HCT116 (cell line): ENCODE measurements around the gene DENND5A. TPM values are rescaled to one million over a fixed set of nuclear protein-coding genes. Genes with fewer than 3 reads are reported as not detected.

ENCODE experiments used
- ATAC-seq: fragments of 200-7000 bp; cut with Tn5 transposase; 2 replicates; pipeline ENCODE4 v1.9.1; 2020; ENCODE audit warnings: mild to moderate bottlenecking, moderate library complexity
- BruUV-seq: library from RNA; stranded (reverse); fragments of 400-500 nt; replicated peaks from 2 replicates; lab custom pipeline; 2021; lab: Mats Ljungman, UMichigan
- CTCF ChIA-PET: fragments of 300-600 bp; sonication (Branson Sonifier 250); formaldehyde crosslinking; loops from one replicate; lab custom pipeline; 2021; ENCODE audit warnings: antibody characterized with exemption; lab: Charles Lee
- POLR2A ChIA-PET: fragments of 300-600, 350-600 bp; sonication (Branson Sonifier 250); formaldehyde crosslinking; loops from one replicate; lab custom pipeline; 2021; ENCODE audit warnings: antibody characterized with exemption; lab: Charles Lee
- RAD21 ChIA-PET, 2 experiments: fragments of 300-600 bp; sonication (Branson Sonifier 250); formaldehyde crosslinking; loops; one replicate each; lab custom pipeline; 2023; ENCODE audit warnings: low total read pairs in 2 of 2; ENCODE audit not compliant: uncharacterized antibody in 2 of 2, unreplicated experiment in 2 of 2, low non-redundant PET in 1 of 2; lab: Charles Lee
- DNase-seq: peaks from one replicate; pipeline ENCODE4 v3.0.0-alpha.2; 2010; ENCODE audit warnings: low read depth, low spot score
- H2AFZ ChIP-seq: fragments of 200-600 bp; shearing (Covaris generic), sonication (generic); 2 replicates; pipeline ENCODE4 v1.6.1; 2017; ENCODE audit warnings: low read depth, mixed run types, mixed read lengths, antibody characterized with exemption, low read length; ENCODE audit not compliant: poor library complexity, severe bottlenecking
- H3K27ac ChIP-seq: 2 replicates; pipeline ENCODE4 v1.5.1; 2012; ENCODE audit warnings: low read depth, low read length
- H3K27me3 ChIP-seq: fragments of 200-600 bp; sonication (generic); 2 replicates; pipeline ENCODE4 v1.6.1; 2016; ENCODE audit warnings: mixed run types, low read length, mixed read lengths; ENCODE audit not compliant: insufficient read depth
- H3K36me3 ChIP-seq, 2 experiments: fragments of 200-500 bp in 1 of 2; fragments of 200-600 bp in 1 of 2; sonication (Bioruptor generic) in 1 of 2; sonication (generic) in 1 of 2; 2 replicates each; pipeline versions ENCODE4 v1.5.1 to v1.6.1; 2014 to 2016; ENCODE audit warnings: low read length in 2 of 2, inconsistent platforms in 1 of 2, mixed read lengths in 1 of 2, mixed run types in 1 of 2; ENCODE audit not compliant: insufficient read depth in 2 of 2, control insufficient read depth in 1 of 2
- H3K4me1 ChIP-seq, 2 experiments: fragments of 200-600 bp in 1 of 2; sonication (generic) in 1 of 2; 2 replicates each; pipeline versions ENCODE4 v1.5.1 to v1.6.1; 2012 to 2017; ENCODE audit warnings: low read length in 2 of 2, inconsistent platforms in 1 of 2, mild to moderate bottlenecking in 1 of 2, mixed read lengths in 1 of 2, mixed run types in 1 of 2, moderate library complexity in 1 of 2; ENCODE audit not compliant: insufficient read depth in 2 of 2, control insufficient read depth in 1 of 2
- H3K4me2 ChIP-seq: fragments of 200-600 bp; sonication (generic); 2 replicates; pipeline ENCODE4 v1.6.1; 2017; ENCODE audit warnings: mixed run types, low read length, mixed read lengths
- H3K4me3 ChIP-seq, 2 experiments: fragments of 200-600 bp in 1 of 2; sonication (generic) in 1 of 2; replicated peaks in 1 of 2; 2 replicates each; pipeline ENCODE4 v1.5.1; 2011 to 2016; ENCODE audit warnings: low read length in 2 of 2, control low read depth in 1 of 2, low read depth in 1 of 2, mild to moderate bottlenecking in 1 of 2, mixed read lengths in 1 of 2, mixed run types in 1 of 2
- H3K79me2 ChIP-seq: fragments of 200-600 bp; sonication (generic); 2 replicates; pipeline ENCODE4 v1.6.1; 2017; ENCODE audit warnings: mild to moderate bottlenecking, mixed run types, low read length, moderate library complexity, mixed read lengths; ENCODE audit not compliant: insufficient read depth
- H3K9ac ChIP-seq: fragments of 200-600 bp; sonication (generic); 2 replicates; pipeline ENCODE4 v1.6.1; 2016; ENCODE audit warnings: low read length, mixed read lengths
- H3K9me2 ChIP-seq: fragments of 200-600 bp; sonication (generic), shearing (Covaris generic); 2 replicates; pipeline ENCODE4 v1.6.1; 2017; ENCODE audit warnings: mixed run types, mild to moderate bottlenecking, moderate library complexity; ENCODE audit not compliant: insufficient read depth
- H3K9me3 ChIP-seq, 2 experiments: fragments of 200-500 bp in 1 of 2; fragments of 200-600 bp in 1 of 2; sonication (Bioruptor generic) in 1 of 2; sonication (generic) in 1 of 2; 2 replicates each; pipeline ENCODE4 v1.6.1; 2014 to 2017; ENCODE audit warnings: low read length in 2 of 2, mixed read lengths in 2 of 2, inconsistent platforms in 1 of 2, low read depth in 1 of 2, mild to moderate bottlenecking in 1 of 2, mixed run types in 1 of 2, moderate library complexity in 1 of 2; ENCODE audit not compliant: control insufficient read depth in 1 of 2, insufficient read depth in 1 of 2
- H4K20me1 ChIP-seq: fragments of 200-600 bp; sonication (generic), shearing (Covaris generic); 2 replicates; pipeline ENCODE4 v1.6.1; 2017; ENCODE audit warnings: mixed run types, mild to moderate bottlenecking, moderate library complexity; ENCODE audit not compliant: insufficient read depth
- ATF3 ChIP-seq: IDR thresholded peaks from 2 replicates; pipeline ENCODE4 v1.6.1; 2012
- CBX3 ChIP-seq: IDR thresholded peaks from 2 replicates; pipeline ENCODE4 v1.6.1; 2012; ENCODE audit warnings: low read depth
- EGR1 ChIP-seq: IDR thresholded peaks from 2 replicates; pipeline ENCODE4 v1.6.1; 2012; ENCODE audit warnings: low read depth
- ELF1 ChIP-seq: IDR thresholded peaks from 2 replicates; pipeline ENCODE4 v1.6.1; 2012; ENCODE audit warnings: low read depth, borderline replicate concordance
- EZH2 ChIP-seq: fragments of 200-600 bp; sonication (generic); IDR thresholded peaks from 2 replicates; pipeline ENCODE4 v1.6.1; 2017; ENCODE audit warnings: antibody characterized with exemption, mixed run types
- EZH2phosphoT487 ChIP-seq: fragments of 200-600 bp; IDR thresholded peaks from 2 replicates; pipeline ENCODE4 v1.6.1; 2018; ENCODE audit warnings: antibody characterized with exemption, borderline replicate concordance
- FOSL1 ChIP-seq: IDR thresholded peaks from 2 replicates; pipeline ENCODE4 v1.6.1; 2012; ENCODE audit warnings: low read depth
- POLR2A ChIP-seq: IDR thresholded peaks from 2 replicates; pipeline ENCODE4 v1.7.0; 2011; ENCODE audit warnings: borderline replicate concordance; ENCODE audit not compliant: insufficient read depth, insufficient read length; ENCODE audit errors: extremely low read depth
- POLR2AphosphoS5 ChIP-seq: IDR thresholded peaks from 2 replicates; pipeline ENCODE4 v1.6.1; 2011; ENCODE audit warnings: mild to moderate bottlenecking, low read depth, low read length, moderate library complexity
- RAD21 ChIP-seq: IDR thresholded peaks from 2 replicates; pipeline ENCODE4 v1.6.1; 2012; ENCODE audit warnings: low read depth, mild to moderate bottlenecking
- SIN3A ChIP-seq: IDR thresholded peaks from 2 replicates; pipeline ENCODE4 v1.6.1; 2012; ENCODE audit warnings: low read depth
- SP1 ChIP-seq: IDR thresholded peaks from 2 replicates; pipeline ENCODE4 v1.6.1; 2012; ENCODE audit warnings: low read depth
- SRF ChIP-seq: IDR thresholded peaks from 2 replicates; pipeline ENCODE4 v1.6.1; 2012; ENCODE audit warnings: low read depth
- TCF7L2 ChIP-seq: IDR thresholded peaks from 2 replicates; pipeline ENCODE4 v1.7.0; 2011; ENCODE audit warnings: borderline replicate concordance, inconsistent platforms; ENCODE audit not compliant: insufficient read depth, insufficient read length; ENCODE audit errors: extremely low read depth
- YY1 ChIP-seq: IDR thresholded peaks from 2 replicates; pipeline ENCODE4 v1.6.1; 2011; ENCODE audit warnings: low read length, low read depth, moderate library complexity, mild to moderate bottlenecking; ENCODE audit not compliant: insufficient replicate concordance; ENCODE audit errors: extremely low read depth
- ZBTB33 ChIP-seq: IDR thresholded peaks from 2 replicates; pipeline ENCODE4 v1.6.1; 2011; ENCODE audit warnings: mild to moderate bottlenecking, low read length, moderate library complexity; ENCODE audit not compliant: insufficient replicate concordance; ENCODE audit errors: extremely low read depth
- ZFX ChIP-seq: fragments of 450-650 bp; IDR thresholded peaks from 2 replicates; pipeline ENCODE4 v1.6.1; 2017
- ZNF274 ChIP-seq: fragments of 200-500 bp; sonication (Bioruptor generic); IDR thresholded peaks from 2 replicates; pipeline ENCODE4 v1.6.1; 2014; ENCODE audit warnings: mild to moderate bottlenecking, low read depth, low read length, inconsistent platforms
- intact Hi-C: fragments of 100-400 bp; cut with micrococcal nuclease; formaldehyde crosslinking; loops from 2 replicates; pipeline ENCODE4 v1.10.0; 2022
- total RNA-seq: library from RNA; stranded (reverse); gene quantifications from one replicate; pipeline ENCODE4 v1.2.1, GENCODE V29; 2021; ENCODE audit not compliant: unreplicated experiment
- TF ChIP-seq, protein P1 (sequence below), 3 experiments: fragments of 200-600 bp in 1 of 3; sonication (generic) in 1 of 3; IDR thresholded peaks in 2 of 3; conservative IDR thresholded peaks in 1 of 3; 2 replicates each; pipeline ENCODE4 v1.5.1; 2012 to 2017; ENCODE audit warnings: low read depth in 2 of 3, low read length in 2 of 3, antibody characterized with exemption in 1 of 3, borderline replicate concordance in 1 of 3, control low read depth in 1 of 3, mild to moderate bottlenecking in 1 of 3, mixed read lengths in 1 of 3, mixed run types in 1 of 3, moderate library complexity in 1 of 3; ENCODE audit not compliant: insufficient read depth in 1 of 3
- TF ChIP-seq, protein P2 (sequence below): IDR thresholded peaks from 2 replicates; pipeline ENCODE4 v1.6.1; 2012; ENCODE audit warnings: low read depth

Gene DENND5A
- total RNA-seq, 1 experiment from 2014 or later: 48.6 TPM

- H3K9me2 ChIP-seq: no peaks in the 10 kb centered on the region
- CTCF ChIA-PET: no interaction called here
- no TSS peak for BruUV-seq
- peaks cover 73% of the 10 kb centered on the region for H3K79me2 ChIP-seq
- no peak overlapping the region for H2AFZ ChIP-seq
- POLR2A ChIA-PET: no interaction called here
- no peak for ATAC-seq
- intact Hi-C loops: no loop called here
- RAD21 ChIA-PET: no interaction called here
- peaks cover 5% of the 10 kb centered on the region; the same call in 1 of the 2 replicates for H4K20me1 ChIP-seq
- peaks cover 13 to 35% of the 10 kb centered on the region in 2 experiments for H3K4me1 ChIP-seq
- DNase-seq: no peak
- TF ChIP-seq RAD21: no peak
- no peak for TF ChIP-seq SIN3A
- TF ChIP-seq, protein P1, sequence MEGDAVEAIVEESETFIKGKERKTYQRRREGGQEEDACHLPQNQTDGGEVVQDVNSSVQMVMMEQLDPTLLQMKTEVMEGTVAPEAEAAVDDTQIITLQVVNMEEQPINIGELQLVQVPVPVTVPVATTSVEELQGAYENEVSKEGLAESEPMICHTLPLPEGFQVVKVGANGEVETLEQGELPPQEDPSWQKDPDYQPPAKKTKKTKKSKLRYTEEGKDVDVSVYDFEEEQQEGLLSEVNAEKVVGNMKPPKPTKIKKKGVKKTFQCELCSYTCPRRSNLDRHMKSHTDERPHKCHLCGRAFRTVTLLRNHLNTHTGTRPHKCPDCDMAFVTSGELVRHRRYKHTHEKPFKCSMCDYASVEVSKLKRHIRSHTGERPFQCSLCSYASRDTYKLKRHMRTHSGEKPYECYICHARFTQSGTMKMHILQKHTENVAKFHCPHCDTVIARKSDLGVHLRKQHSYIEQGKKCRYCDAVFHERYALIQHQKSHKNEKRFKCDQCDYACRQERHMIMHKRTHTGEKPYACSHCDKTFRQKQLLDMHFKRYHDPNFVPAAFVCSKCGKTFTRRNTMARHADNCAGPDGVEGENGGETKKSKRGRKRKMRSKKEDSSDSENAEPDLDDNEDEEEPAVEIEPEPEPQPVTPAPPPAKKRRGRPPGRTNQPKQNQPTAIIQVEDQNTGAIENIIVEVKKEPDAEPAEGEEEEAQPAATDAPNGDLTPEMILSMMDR (IDR thresholded peaks at IDR 0.05 in 2 of 3, conservative IDR thresholded peaks at IDR 0.05 in 1 of 3; ENCODE audit: borderline replicate concordance in 1 of 3, insufficient read depth in 1 of 3, low read depth in 2 of 3, low read length in 2 of 3): no peak
- TF ChIP-seq EGR1: no peak
- no peak for TF ChIP-seq TCF7L2
- TF ChIP-seq ZBTB33: no peak
- no peak for TF ChIP-seq CBX3
- TF ChIP-seq EZH2phosphoT487: no peak
- no peak for TF ChIP-seq ELF1
- no peak for TF ChIP-seq ZNF274
- TF ChIP-seq YY1: no peak
- no peak for TF ChIP-seq EZH2
- TF ChIP-seq ATF3: no peak
- no peak for TF ChIP-seq SRF
- TF ChIP-seq POLR2A: no peak
- no peak for TF ChIP-seq ZFX
- TF ChIP-seq FOSL1: no peak
- no peak for TF ChIP-seq POLR2AphosphoS5
- TF ChIP-seq SP1: no peak
- TF ChIP-seq, protein P2, sequence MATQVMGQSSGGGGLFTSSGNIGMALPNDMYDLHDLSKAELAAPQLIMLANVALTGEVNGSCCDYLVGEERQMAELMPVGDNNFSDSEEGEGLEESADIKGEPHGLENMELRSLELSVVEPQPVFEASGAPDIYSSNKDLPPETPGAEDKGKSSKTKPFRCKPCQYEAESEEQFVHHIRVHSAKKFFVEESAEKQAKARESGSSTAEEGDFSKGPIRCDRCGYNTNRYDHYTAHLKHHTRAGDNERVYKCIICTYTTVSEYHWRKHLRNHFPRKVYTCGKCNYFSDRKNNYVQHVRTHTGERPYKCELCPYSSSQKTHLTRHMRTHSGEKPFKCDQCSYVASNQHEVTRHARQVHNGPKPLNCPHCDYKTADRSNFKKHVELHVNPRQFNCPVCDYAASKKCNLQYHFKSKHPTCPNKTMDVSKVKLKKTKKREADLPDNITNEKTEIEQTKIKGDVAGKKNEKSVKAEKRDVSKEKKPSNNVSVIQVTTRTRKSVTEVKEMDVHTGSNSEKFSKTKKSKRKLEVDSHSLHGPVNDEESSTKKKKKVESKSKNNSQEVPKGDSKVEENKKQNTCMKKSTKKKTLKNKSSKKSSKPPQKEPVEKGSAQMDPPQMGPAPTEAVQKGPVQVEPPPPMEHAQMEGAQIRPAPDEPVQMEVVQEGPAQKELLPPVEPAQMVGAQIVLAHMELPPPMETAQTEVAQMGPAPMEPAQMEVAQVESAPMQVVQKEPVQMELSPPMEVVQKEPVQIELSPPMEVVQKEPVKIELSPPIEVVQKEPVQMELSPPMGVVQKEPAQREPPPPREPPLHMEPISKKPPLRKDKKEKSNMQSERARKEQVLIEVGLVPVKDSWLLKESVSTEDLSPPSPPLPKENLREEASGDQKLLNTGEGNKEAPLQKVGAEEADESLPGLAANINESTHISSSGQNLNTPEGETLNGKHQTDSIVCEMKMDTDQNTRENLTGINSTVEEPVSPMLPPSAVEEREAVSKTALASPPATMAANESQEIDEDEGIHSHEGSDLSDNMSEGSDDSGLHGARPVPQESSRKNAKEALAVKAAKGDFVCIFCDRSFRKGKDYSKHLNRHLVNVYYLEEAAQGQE: no peak
- H3K4me3 ChIP-seq: no peak overlapping the region
- H3K9me3 ChIP-seq: no peaks in the 10 kb centered on the region
- peaks cover 0 to 2% of the 10 kb centered on the region in 2 experiments; a peak in 1 of 4 replicates for H3K36me3 ChIP-seq
- H3K4me2 ChIP-seq: no peak overlapping the region
- H3K9ac ChIP-seq: no peak overlapping the region
- no peaks in the 10 kb centered on the region for H3K27me3 ChIP-seq
- no peak overlapping the region for H3K27ac ChIP-seq
These were observed 56.2 kb downstream of the DENND5A start for GRCh38 chr11:9208726-9209501.
